SJCRH30 (cell line): Measurements from ENCODE around the gene VSX1. TPM values are rescaled to one million over a fixed set of nuclear protein-coding genes. Genes with fewer than 3 reads are reported as not detected.

Experiments used
- DNase-seq, 2 experiments: peaks; one replicate each; pipeline ENCODE4 v3.0.0-alpha.2; 2015 to 2020
- H3K27ac ChIP-seq: fragments of 250-450 bp; sonication (Bioruptor Pico); 2 replicates; pipeline ENCODE4 v1.5.1; 2020; ENCODE audit warnings: mild to moderate bottlenecking, moderate library complexity
- H3K27me3 ChIP-seq: fragments of 250-450 bp; sonication (Bioruptor Pico); 2 replicates; pipeline ENCODE4 v1.5.1; 2020; ENCODE audit warnings: mild to moderate bottlenecking, moderate library complexity
- H3K36me3 ChIP-seq: fragments of 250-450 bp; sonication (Bioruptor Pico); 2 replicates; pipeline ENCODE4 v1.5.1; 2020; ENCODE audit warnings: mild to moderate bottlenecking, moderate library complexity
- H3K4me1 ChIP-seq: fragments of 250-450 bp; sonication (Bioruptor Pico); 2 replicates; pipeline ENCODE4 v1.5.1; 2020; ENCODE audit warnings: mild to moderate bottlenecking, moderate library complexity
- H3K4me3 ChIP-seq: fragments of 250-450 bp; sonication (Bioruptor Pico); 2 replicates; pipeline ENCODE4 v1.5.1; 2020; ENCODE audit warnings: mild to moderate bottlenecking, moderate library complexity
- H3K9me3 ChIP-seq: fragments of 250-450 bp; sonication (Bioruptor Pico); replicated peaks from 2 replicates; pipeline ENCODE4 v1.5.1; 2020; ENCODE audit warnings: mild to moderate bottlenecking, moderate library complexity
- total RNA-seq: library from RNA; depleted of rRNA; stranded (reverse); fragments of >200 nt; shearing (Covaris generic); gene quantifications from 2 replicates; pipeline ENCODE4 v1.2.3, GENCODE V29; 2014

The VSX1 gene
- total RNA-seq, 1 experiment from 2014 or later, result 0.06 TPM

GRCh38 chr20:25054995-25055629 is 26.8 kb downstream of the VSX1 start:
- no peaks in the 10 kb centered on the region for H3K9me3 ChIP-seq
- H3K4me3 ChIP-seq, result no peak overlapping the region
- H3K27me3 ChIP-seq, result no peaks in the 10 kb centered on the region
- DNase-seq, result no peak
- H3K27ac ChIP-seq, result no peak overlapping the region
- H3K36me3 ChIP-seq, result no peaks in the 10 kb centered on the region
- H3K4me1 ChIP-seq, result peaks cover 19% of the 10 kb centered on the region

GRCh38 chr20:25054096-25054820 is 27.7 kb downstream of the VSX1 start:
- Histone ChIP-seq H3K36me3 (no peaks in the 10 kb centered on the region), H3K4me3 (no peak overlapping the region), H3K4me1 (peaks cover 19% of the 10 kb centered on the region), H3K9me3 (no peaks in the 10 kb centered on the region), H3K27me3 (no peaks in the 10 kb centered on the region), H3K27ac (peak overlapping the region; percentile 53; the same call in 1 of the 2 replicates)
- DNase-seq, result no peak

- Histone ChIP-seq H3K4me1 (peaks cover 19% of the 10 kb centered on the region), H3K27ac (peak overlapping the region; percentile 53), H3K4me3 (no peak overlapping the region), H3K27me3 (no peaks in the 10 kb centered on the region), H3K36me3 (no peaks in the 10 kb centered on the region), H3K9me3 (no peaks in the 10 kb centered on the region)
- peak; percentile 59 to 77 for DNase-seq
Measured at GRCh38 chr20:25053255-25054031, 28.5 kb downstream of the VSX1 start.

DNA sequence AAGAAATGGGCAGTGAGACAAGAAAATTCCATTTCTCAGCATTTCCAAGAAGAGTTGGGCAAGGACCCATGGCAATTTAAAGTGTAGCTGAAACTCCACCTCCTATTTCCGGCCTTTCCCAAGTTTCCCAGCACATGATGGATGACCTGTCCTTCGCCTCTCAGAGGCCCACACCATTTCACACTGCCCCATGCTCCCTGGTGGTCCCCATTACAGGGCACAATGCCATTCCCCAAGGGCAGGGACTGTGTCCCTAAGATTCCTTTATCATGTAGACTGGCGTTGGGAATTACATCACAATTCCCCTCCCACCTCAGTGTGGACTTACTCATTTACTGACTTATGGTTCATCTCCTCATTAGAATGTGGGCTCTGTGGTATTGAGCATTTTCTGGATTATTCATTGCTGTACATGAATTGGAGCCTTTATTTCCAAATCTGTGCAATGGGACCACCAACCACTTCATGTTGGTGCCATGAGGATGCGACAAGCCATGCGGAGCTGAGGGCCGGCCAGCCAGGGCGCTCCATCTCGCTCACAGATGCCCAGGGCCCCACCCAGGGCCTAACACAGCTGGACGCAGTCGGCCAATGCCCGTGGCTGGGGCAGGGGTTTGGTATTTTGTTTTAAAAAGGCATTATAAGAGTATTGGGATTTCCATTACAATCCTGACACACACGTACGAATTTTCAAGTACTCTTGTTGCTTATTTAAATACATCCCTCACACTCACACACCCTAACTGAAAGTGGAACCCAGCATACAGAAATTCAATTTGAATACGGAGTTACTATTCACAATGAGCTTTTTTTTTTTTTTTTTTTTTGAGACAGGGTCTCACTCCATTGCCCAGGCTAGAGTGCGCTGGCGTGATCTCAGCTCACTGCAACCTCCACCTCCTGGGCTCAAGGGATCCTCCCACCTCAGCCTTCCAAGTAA is 29.4 kb downstream of the VSX1 start:
- DNase-seq, result no peak

GRCh38 chr20:25051386-25052155 is 30.4 kb downstream of the VSX1 start:
- no peaks in the 10 kb centered on the region for H3K9me3 ChIP-seq
- no peak overlapping the region for H3K27ac ChIP-seq
- H3K4me3 ChIP-seq, result no peak overlapping the region
- H3K36me3 ChIP-seq, result no peaks in the 10 kb centered on the region
- peaks cover 19% of the 10 kb centered on the region for H3K4me1 ChIP-seq
- no peak for DNase-seq
- peaks cover 2% of the 10 kb centered on the region; the same call in 1 of the 2 replicates for H3K27me3 ChIP-seq

More for the DNA sequence above, 29.4 kb downstream of the VSX1 start:
- peak overlapping the region; percentile 53 for H3K27ac ChIP-seq
- no peaks in the 10 kb centered on the region for H3K36me3 ChIP-seq
- H3K4me1 ChIP-seq, result peaks cover 19% of the 10 kb centered on the region
- H3K27me3 ChIP-seq, result no peaks in the 10 kb centered on the region
- no peak overlapping the region for H3K4me3 ChIP-seq
- H3K9me3 ChIP-seq, result no peaks in the 10 kb centered on the region

DNA sequence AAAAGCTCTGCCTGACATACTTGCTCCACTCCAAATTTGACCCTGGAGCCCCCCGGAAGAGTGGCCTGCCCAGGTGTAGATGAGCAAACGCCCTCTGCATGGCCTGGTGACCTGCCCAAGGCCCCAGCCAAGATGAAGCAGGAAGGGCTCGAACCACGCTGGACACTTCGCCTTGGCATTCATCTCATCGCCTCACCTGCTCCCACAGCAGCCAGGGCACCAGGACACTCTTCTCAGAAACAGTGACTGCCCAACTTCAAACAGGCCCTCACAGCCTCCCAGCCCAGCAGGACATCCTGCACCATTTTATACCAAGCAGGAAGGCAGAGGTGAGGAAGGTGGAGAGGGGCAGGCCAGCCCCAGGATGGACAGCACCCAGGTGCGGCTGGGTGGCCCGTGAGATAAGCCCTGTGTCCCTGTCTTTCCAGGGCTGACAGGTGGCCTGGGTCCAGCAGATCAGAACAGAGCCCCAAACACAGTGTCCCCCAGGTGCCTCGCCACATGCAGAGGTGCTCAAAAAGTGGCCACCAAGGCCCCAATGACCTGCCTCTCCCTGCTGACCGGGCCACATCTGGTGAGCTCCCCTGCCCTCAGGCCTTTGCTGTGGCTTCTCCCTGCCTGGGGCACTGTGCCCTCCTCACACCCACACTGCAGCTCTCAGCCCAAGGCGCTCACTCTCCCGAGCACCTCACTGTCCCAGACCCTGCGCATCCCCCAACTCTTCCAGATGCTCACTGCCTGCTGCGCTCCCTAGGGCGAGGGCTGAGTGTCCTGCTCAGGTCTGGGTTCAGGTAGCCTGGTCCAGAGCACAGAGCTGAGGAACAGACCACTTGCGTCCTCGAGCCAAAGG is 31.2 kb downstream of the VSX1 start:
- Histone ChIP-seq H3K4me3 (no peak overlapping the region), H3K36me3 (no peaks in the 10 kb centered on the region), H3K27ac (no peak overlapping the region), H3K4me1 (peaks cover 19% of the 10 kb centered on the region), H3K9me3 (no peaks in the 10 kb centered on the region), H3K27me3 (peaks cover 6% of the 10 kb centered on the region; the same call in 1 of the 2 replicates)
- no peak for DNase-seq

DNA sequence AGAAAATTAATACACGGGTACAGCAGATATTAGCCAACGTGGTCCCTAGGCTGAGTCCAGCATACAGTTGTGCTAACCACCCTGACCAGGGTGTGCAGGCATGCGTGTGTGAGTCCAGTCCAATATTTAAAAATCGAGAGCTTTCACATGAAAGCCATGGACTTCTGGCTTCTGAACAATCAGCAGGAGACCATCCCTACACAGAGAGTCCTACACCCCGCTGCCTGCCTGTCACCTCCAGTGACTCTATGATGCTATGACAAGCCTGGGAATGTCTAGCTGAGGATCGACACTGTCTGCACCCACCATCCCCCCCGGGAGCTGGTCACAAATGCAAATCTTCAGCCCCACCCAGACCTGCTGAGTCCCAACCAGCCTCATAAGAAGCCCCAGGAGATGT is 31.9 kb downstream of the VSX1 start:
- no peaks in the 10 kb centered on the region for H3K36me3 ChIP-seq
- H3K27ac ChIP-seq, result no peak overlapping the region
- peaks cover 19% of the 10 kb centered on the region for H3K4me1 ChIP-seq
- H3K4me3 ChIP-seq, result no peak overlapping the region
- H3K27me3 ChIP-seq, result peaks cover 8% of the 10 kb centered on the region; the same call in 1 of the 2 replicates
- no peaks in the 10 kb centered on the region for H3K9me3 ChIP-seq
- DNase-seq, result no peak

DNA sequence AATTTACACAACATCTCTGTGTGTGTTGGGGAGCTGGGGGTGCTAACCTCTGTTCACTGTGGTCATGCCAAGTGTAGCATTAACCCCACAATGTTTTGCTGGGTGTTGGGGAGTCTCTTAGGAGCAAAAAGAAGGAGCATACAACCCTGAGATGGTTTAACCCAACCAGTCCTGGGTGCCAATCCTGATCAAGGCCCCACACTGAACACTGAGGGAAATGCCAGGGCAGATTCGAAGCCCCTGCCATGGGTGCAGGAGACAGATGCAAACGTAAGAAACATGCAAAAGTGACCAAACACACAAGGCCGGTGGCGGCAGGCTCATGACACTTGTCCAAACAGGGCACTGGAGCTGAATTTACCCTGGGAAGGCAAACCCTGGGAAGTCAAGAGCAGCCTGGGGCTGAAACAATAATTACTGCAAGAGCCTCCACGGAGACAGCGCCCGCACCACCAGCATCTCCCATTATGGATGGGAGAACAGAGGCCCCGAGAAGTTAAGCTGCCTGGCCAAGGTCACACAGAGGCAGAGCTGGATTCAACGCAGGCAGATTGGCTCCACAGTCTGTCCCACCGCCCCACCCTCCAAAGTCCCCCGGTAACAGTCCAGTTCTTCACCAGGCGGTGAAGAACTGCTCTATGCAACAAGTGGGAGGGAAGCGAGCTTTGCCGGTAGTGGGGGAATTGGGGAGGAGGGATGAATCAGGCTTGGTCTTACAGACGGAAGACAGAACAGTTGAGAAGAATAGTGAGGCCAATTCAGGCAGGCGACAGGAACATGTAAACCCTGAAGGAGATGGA is 32.5 kb downstream of the VSX1 start:
- H3K9me3 ChIP-seq, result no peaks in the 10 kb centered on the region
- no peak for DNase-seq
- H3K36me3 ChIP-seq, result no peaks in the 10 kb centered on the region
- H3K4me3 ChIP-seq, result no peak overlapping the region
- H3K27ac ChIP-seq, result no peak overlapping the region
- peaks cover 13% of the 10 kb centered on the region; the same call in 1 of the 2 replicates for H3K27me3 ChIP-seq
- H3K4me1 ChIP-seq, result peaks cover 17% of the 10 kb centered on the region

- peaks cover 8% of the 10 kb centered on the region for H3K4me1 ChIP-seq
Measured at GRCh38 chr20:25048519-25048952, 33.4 kb downstream of the VSX1 start.

GRCh38 chr20:25047766-25048165 is 34.2 kb downstream of the VSX1 start:
- no peak overlapping the region for H3K27ac ChIP-seq
- H3K9me3 ChIP-seq, result no peaks in the 10 kb centered on the region
- peaks cover 6% of the 10 kb centered on the region; the same call in 1 of the 2 replicates for H3K4me1 ChIP-seq
- DNase-seq, result no peak
- peaks cover 13% of the 10 kb centered on the region; the same call in 1 of the 2 replicates for H3K27me3 ChIP-seq
- no peaks in the 10 kb centered on the region for H3K36me3 ChIP-seq
- no peak overlapping the region for H3K4me3 ChIP-seq

More at GRCh38 chr20:25048519-25048952, 33.4 kb downstream of the VSX1 start:
- Histone ChIP-seq H3K36me3 (no peaks in the 10 kb centered on the region), H3K9me3 (no peaks in the 10 kb centered on the region), H3K27ac (no peak overlapping the region), H3K27me3 (peaks cover 13% of the 10 kb centered on the region; the same call in 1 of the 2 replicates), H3K4me3 (no peak overlapping the region)
- no peak for DNase-seq

DNA sequence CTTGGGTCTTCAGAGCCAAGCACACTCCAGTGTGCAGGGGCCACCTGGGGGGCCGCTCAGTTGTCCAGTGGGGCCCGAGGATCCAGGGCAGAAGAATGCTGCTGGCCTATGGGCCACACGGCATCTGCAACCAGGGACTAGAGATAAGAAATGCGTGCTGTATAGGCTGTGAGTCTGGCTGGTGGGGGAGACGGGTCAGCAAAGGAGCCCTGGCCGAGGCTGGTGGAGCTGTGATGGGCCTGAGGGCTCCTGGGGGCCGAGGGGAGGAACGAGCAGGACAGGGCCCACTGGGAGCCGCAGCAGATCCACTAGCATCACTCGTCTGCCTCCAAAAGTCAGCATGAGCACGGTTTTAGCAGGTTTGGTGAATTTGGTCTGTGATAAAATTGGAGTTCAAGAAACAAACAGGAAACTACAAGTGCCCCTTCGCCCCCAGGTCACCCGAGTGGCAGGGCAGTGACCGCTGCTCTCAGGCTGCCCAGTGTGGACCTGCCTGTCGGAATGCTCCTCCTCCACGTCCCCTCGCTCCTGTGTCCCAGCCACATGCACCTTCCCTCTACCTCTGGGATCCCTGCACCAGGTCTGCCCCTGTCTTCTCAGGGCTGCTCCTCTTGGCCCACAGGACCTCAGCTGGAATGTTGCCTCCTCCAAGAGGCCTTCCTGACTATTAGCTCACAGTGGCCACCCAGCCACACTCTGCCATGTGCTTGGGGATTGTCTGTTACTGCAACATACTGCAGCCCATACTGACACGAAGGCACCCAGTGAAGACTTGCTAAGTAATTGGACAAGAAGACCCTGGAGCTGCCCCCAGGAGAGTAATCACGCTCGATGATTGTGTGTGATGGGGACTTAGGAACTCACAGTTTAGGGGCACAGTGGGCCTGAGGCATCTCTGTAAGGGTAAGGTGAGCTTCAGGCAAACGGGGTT is 34.9 kb downstream of the VSX1 start:
- Histone ChIP-seq H3K4me1 (no peaks in the 10 kb centered on the region), H3K36me3 (no peaks in the 10 kb centered on the region), H3K27ac (no peak overlapping the region), H3K27me3 (peaks cover 13% of the 10 kb centered on the region; the same call in 1 of the 2 replicates), H3K4me3 (no peak overlapping the region), H3K9me3 (no peaks in the 10 kb centered on the region)
- DNase-seq, result no peak
